ENCODE data around the gene LGALS8.

The LGALS8 gene

DNA sequence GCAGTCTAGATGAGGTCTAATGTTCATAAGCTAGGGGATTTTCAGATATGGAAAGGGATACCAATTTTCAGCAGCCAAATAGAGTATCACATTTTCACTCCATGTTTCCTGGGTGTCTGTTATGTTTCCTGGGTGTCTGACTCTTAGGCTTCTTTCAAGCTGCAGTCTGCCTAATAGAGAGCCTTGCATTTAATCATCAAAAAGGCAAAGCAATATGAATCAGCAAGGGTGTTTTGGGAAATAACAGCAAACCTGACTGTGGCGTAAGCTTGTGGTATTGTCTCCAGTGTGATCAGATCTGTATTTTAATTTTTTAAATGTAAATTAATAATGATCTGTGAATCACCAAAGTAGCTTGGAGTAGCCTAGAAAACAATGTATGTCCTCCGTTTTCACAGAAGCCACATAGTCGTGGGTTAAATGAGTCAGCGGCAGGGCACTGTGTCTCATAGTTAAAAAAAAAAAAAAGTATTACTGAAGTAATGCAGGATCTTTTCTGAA is 10.4 kb downstream of the LGALS8 start:
- Histone ChIP-seq H3K27me3 (ENCODE audit: insufficient read depth, insufficient read length) (no peaks in the 10 kb centered on the region), H3K36me3 (ENCODE audit: insufficient read depth, insufficient read length, low read length) (peaks cover 16% of the 10 kb centered on the region), H3K4me3 (ENCODE audit: insufficient read length, low read depth) (no peak overlapping the region), H3K9me3 (ENCODE audit: insufficient read depth, low read length) (no peaks in the 10 kb centered on the region), H3K9ac (ENCODE audit: insufficient read length, low read depth) (no peak overlapping the region), H3K4me1 (ENCODE audit: insufficient read depth, insufficient read length) (no peaks in the 10 kb centered on the region)
- DNase-seq (ENCODE audit: low read depth, low spot score): no peak
- TF ChIP-seq YY1 (IDR thresholded peaks at IDR 0.05; ENCODE audit: insufficient read depth, insufficient read length): no peak
- no peak for TF ChIP-seq ZNF274 (IDR thresholded peaks at IDR 0.05; ENCODE audit: low read depth, low read length)

DNA sequence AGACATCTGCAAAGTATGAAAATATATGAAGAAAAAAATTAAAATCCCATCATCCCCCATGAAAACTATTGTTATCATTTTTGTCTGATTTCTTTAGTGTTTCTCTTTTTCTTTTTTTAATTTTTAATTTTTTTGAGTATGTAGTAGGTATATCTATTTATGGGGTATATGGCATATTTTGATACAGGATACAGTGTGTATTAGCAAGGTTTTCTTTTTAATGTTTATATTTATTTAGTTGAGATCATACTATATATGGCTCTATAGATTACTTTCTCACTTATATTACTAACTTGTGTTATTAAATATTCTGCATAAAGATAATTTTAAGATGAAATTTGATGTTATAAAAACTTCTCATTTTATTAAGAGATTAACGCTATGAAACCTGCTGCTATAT is 11.4 kb downstream of the LGALS8 start:
- H3K4me1 ChIP-seq (ENCODE audit: insufficient read depth, insufficient read length): no peaks in the 10 kb centered on the region
- H3K27me3 ChIP-seq (ENCODE audit: insufficient read depth, insufficient read length): no peaks in the 10 kb centered on the region
- no peak overlapping the region for H3K4me3 ChIP-seq (ENCODE audit: insufficient read length, low read depth)
- H3K36me3 ChIP-seq (ENCODE audit: insufficient read depth, insufficient read length, low read length): peaks cover 26% of the 10 kb centered on the region
- H3K9me3 ChIP-seq (ENCODE audit: insufficient read depth, low read length): no peaks in the 10 kb centered on the region
- H3K9ac ChIP-seq (ENCODE audit: insufficient read length, low read depth): no peak overlapping the region
- DNase-seq (ENCODE audit: low read depth, low spot score): no peak
- TF ChIP-seq YY1 (IDR thresholded peaks at IDR 0.05; ENCODE audit: insufficient read depth, insufficient read length) (no peak), ZNF274 (IDR thresholded peaks at IDR 0.05; ENCODE audit: low read depth, low read length) (no peak), SUZ12 (IDR thresholded peaks at IDR 0.05; ENCODE audit: extremely low read depth, insufficient read depth, insufficient read length) (no peak)

DNA sequence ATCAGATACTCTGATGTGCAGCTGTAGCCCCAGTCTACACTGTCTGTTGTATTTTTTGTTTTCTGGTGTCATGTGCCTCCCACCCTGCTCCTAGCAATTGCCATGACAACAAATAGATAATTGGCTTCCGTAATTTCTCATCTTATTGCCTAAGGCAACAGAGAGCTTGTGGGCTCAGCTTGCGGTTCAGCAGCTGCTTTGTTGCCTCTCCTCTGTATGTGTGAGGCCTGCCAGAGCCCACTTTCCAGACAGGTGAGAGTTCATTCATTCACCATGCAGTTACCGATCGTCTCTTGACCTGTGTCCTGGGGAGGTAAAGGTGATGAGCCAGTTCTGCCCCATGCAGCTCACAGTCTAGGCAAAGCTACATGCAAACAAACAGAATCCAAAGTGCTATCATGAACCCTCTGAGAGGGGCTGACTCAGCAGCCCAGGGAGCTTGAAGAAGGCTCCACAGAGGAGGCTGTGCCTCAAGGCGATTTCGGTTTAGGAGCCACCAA is 11.9 kb downstream of the LGALS8 start:
- Histone ChIP-seq H3K9me3 (ENCODE audit: insufficient read depth, low read length) (no peaks in the 10 kb centered on the region), H3K9ac (ENCODE audit: insufficient read length, low read depth) (no peak overlapping the region), H3K36me3 (ENCODE audit: insufficient read depth, insufficient read length, low read length) (peaks cover 31% of the 10 kb centered on the region), H3K4me3 (ENCODE audit: insufficient read length, low read depth) (no peak overlapping the region), H3K4me1 (ENCODE audit: insufficient read depth, insufficient read length) (no peaks in the 10 kb centered on the region), H3K27me3 (ENCODE audit: insufficient read depth, insufficient read length) (no peaks in the 10 kb centered on the region)
- DNase-seq (ENCODE audit: low read depth, low spot score): no peak
- TF ChIP-seq ZNF274 (IDR thresholded peaks at IDR 0.05; ENCODE audit: low read depth, low read length) (no peak), YY1 (IDR thresholded peaks at IDR 0.05; ENCODE audit: insufficient read depth, insufficient read length) (no peak), SUZ12 (IDR thresholded peaks at IDR 0.05; ENCODE audit: extremely low read depth, insufficient read depth, insufficient read length) (no peak)

DNA sequence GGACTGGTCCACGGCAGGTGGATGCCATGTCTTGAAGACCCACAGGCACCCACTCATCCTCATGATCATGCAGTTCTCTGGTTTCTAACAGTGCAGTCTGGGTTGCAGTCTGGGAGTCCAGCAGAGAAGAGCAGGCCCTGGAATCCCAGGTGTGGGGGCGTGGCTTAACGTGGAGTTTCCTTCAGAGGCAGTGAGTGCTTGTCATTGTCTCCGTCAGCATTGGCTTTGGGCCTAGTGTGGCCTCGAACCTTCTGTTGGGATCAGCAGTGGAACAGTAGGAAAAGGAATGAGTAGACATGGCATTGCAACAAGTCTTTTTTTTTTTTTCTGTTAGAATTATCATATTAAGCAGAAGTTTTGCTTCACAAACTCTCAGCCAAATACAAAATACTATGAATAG is 12.8 kb downstream of the LGALS8 start:
- DNase-seq (ENCODE audit: low read depth, low spot score): no peak
- H3K27me3 ChIP-seq (ENCODE audit: insufficient read depth, insufficient read length): no peaks in the 10 kb centered on the region
- H3K36me3 ChIP-seq (ENCODE audit: insufficient read depth, insufficient read length, low read length): peaks cover 36% of the 10 kb centered on the region
- H3K9me3 ChIP-seq (ENCODE audit: insufficient read depth, low read length): no peaks in the 10 kb centered on the region
- no peak overlapping the region for H3K4me3 ChIP-seq (ENCODE audit: insufficient read length, low read depth)
- no peak for TF ChIP-seq YY1 (IDR thresholded peaks at IDR 0.05; ENCODE audit: insufficient read depth, insufficient read length)
- no peak for TF ChIP-seq ZNF274 (IDR thresholded peaks at IDR 0.05; ENCODE audit: low read depth, low read length)
- TF ChIP-seq SUZ12 (IDR thresholded peaks at IDR 0.05; ENCODE audit: extremely low read depth, insufficient read depth, insufficient read length): no peak
- H3K9ac ChIP-seq (ENCODE audit: insufficient read length, low read depth): no peak overlapping the region
- no peaks in the 10 kb centered on the region for H3K4me1 ChIP-seq (ENCODE audit: insufficient read depth, insufficient read length)

DNA sequence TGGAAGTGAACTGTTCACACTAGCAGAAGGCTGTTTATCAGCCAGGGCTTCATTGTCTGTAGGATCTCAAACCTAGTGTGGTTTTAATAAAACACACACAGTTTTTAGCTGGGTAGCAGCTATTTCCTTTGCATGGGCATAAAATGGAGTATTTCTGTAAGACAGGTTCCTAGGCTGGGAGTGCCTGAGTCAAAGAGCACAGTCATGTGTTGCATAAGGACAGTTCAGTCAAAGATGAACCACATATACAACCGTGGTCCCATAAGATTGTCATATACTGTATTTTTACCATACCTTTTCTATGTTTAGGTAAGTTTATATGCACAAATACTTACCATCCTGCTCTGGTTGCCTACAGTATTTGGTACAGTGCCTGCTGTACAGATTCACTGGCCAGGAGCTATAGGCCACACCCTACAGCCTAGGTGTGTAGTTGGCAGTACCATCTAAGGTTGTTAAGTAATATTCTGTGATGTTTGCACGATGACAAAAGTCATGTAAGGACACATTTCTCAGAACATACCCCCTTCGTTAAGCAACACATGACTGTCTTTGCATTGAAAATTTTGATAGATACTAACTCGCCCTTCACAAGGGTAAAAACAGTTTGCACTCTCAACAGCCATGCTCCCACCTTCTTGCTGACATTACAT is 17.2 kb downstream of the LGALS8 start:
- Histone ChIP-seq H3K4me3 (ENCODE audit: insufficient read length, low read depth) (no peak overlapping the region), H3K36me3 (ENCODE audit: insufficient read depth, insufficient read length, low read length) (peaks cover 77% of the 10 kb centered on the region), H3K27me3 (ENCODE audit: insufficient read depth, insufficient read length) (no peaks in the 10 kb centered on the region), H3K4me1 (ENCODE audit: insufficient read depth, insufficient read length) (no peaks in the 10 kb centered on the region), H3K9ac (ENCODE audit: insufficient read length, low read depth) (no peak overlapping the region), H3K9me3 (ENCODE audit: insufficient read depth, low read length) (no peaks in the 10 kb centered on the region)
- TF ChIP-seq ZNF274 (IDR thresholded peaks at IDR 0.05; ENCODE audit: low read depth, low read length) (no peak), YY1 (IDR thresholded peaks at IDR 0.05; ENCODE audit: insufficient read depth, insufficient read length) (no peak), SUZ12 (IDR thresholded peaks at IDR 0.05; ENCODE audit: extremely low read depth, insufficient read depth, insufficient read length) (no peak)
- DNase-seq (ENCODE audit: low read depth, low spot score): no peak

DNA sequence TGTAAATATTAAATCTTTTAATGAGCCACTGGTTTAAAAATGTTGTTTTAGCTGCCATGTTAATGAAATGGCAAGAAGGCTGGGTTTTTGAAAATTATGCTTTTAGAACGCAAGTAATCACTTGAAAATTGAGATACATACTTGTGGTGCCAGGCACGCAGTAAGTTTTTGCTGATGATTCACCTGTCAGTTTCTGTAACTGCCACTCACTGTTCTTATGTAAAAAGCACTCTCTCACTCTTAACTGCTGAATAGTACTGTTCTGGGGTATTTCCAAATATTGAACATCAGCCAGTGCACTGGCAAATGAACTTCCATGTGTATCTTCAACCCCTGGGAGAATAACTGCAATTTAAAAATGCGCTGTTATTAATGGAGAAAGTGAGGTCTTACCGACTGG is 17.9 kb downstream of the LGALS8 start:
- no peak for DNase-seq (ENCODE audit: low read depth, low spot score)
- Histone ChIP-seq H3K27me3 (ENCODE audit: insufficient read depth, insufficient read length) (no peaks in the 10 kb centered on the region), H3K4me1 (ENCODE audit: insufficient read depth, insufficient read length) (no peaks in the 10 kb centered on the region), H3K4me3 (ENCODE audit: insufficient read length, low read depth) (no peak overlapping the region), H3K9ac (ENCODE audit: insufficient read length, low read depth) (no peak overlapping the region), H3K36me3 (ENCODE audit: insufficient read depth, insufficient read length, low read length) (peaks cover 82% of the 10 kb centered on the region), H3K9me3 (ENCODE audit: insufficient read depth, low read length) (no peaks in the 10 kb centered on the region)
- TF ChIP-seq SUZ12 (IDR thresholded peaks at IDR 0.05; ENCODE audit: extremely low read depth, insufficient read depth, insufficient read length) (no peak), ZNF274 (IDR thresholded peaks at IDR 0.05; ENCODE audit: low read depth, low read length) (no peak), YY1 (IDR thresholded peaks at IDR 0.05; ENCODE audit: insufficient read depth, insufficient read length) (no peak)

DNA sequence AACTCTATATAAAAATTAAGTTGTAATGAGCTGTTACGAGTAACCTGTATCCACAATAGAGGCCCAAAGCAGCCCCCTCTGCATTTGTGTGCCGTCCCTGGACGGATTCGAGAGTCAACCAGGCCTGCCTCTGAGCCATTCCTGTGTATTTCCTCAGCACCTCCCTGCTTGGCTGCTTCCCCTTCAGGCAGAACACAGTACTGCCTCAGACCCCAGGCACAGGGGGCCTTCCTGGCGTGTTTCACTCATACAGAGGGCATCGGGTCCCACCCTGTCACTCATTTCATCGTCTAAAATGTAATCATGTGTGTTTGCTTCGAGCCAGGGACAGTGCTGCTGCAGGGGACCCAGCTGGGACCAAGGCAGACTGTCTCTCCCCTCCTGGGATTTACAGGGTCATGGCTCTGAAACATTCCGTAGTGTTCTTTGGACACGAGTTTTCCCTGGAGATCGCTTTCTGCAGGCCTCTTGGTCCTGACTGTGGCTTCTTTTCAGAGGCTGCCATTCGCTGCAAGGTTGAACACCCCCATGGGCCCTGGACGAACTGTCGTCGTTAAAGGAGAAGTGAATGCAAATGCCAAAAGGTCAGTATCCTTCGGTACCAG is 19.4 kb downstream of the LGALS8 start:
- no peak overlapping the region for H3K9ac ChIP-seq (ENCODE audit: insufficient read length, low read depth)
- H3K36me3 ChIP-seq (ENCODE audit: insufficient read depth, insufficient read length, low read length): peaks cover 91% of the 10 kb centered on the region
- no peaks in the 10 kb centered on the region for H3K4me1 ChIP-seq (ENCODE audit: insufficient read depth, insufficient read length)
- DNase-seq (ENCODE audit: low read depth, low spot score): no peak
- TF ChIP-seq ZNF274 (IDR thresholded peaks at IDR 0.05; ENCODE audit: low read depth, low read length): no peak
- TF ChIP-seq YY1 (IDR thresholded peaks at IDR 0.05; ENCODE audit: insufficient read depth, insufficient read length): no peak
- TF ChIP-seq SUZ12 (IDR thresholded peaks at IDR 0.05; ENCODE audit: extremely low read depth, insufficient read depth, insufficient read length): no peak
- no peak overlapping the region for H3K4me3 ChIP-seq (ENCODE audit: insufficient read length, low read depth)
- H3K9me3 ChIP-seq (ENCODE audit: insufficient read depth, low read length): no peaks in the 10 kb centered on the region
- H3K27me3 ChIP-seq (ENCODE audit: insufficient read depth, insufficient read length): no peaks in the 10 kb centered on the region

All from NT2/D1 (cell line).